Left ventricle myocardium inferior (tissue), 1 donor: Measurements from ENCODE around the gene PLIN4. TPM values are rescaled to one million over a fixed set of nuclear protein-coding genes. Genes with fewer than 3 reads are reported as not detected.

ENCODE experiments used
- DNase-seq: peaks from one replicate; pipeline ENCODE4 v3.0.0-alpha.2; 2020
- H3K27ac ChIP-seq: fragments of 200-600 bp; replicated peaks from 2 replicates; pipeline ENCODE4 v1.8.0; 2021
- H3K27me3 ChIP-seq: fragments of 200-600 bp; 2 replicates; pipeline ENCODE4 v1.8.0; 2021; ENCODE audit warnings: low read depth
- H3K36me3 ChIP-seq: fragments of 200-600 bp; 2 replicates; pipeline ENCODE4 v1.8.0; 2021
- H3K4me1 ChIP-seq: fragments of 200-600 bp; 2 replicates; pipeline ENCODE4 v1.8.0; 2021
- H3K4me3 ChIP-seq: fragments of 200-600 bp; 2 replicates; pipeline ENCODE4 v1.8.0; 2021; ENCODE audit warnings: mild to moderate bottlenecking, moderate library complexity
- H3K9me3 ChIP-seq: fragments of 200-600 bp; replicated peaks from 2 replicates; pipeline ENCODE4 v1.8.0; 2021
- CTCF ChIP-seq: fragments of 200-600 bp; IDR thresholded peaks from 2 replicates; pipeline ENCODE4 v1.8.0; 2021; ENCODE audit warnings: antibody characterized with exemption, mild to moderate bottlenecking, borderline replicate concordance
- intact Hi-C: fragments of 100-400 bp; cut with micrococcal nuclease; formaldehyde crosslinking; loops from one replicate; pipeline ENCODE4 v1.11.0; 2022
- total RNA-seq: library from RNA; stranded (reverse); fragmentation: NEBNext Ultra II Directional; extraction: Animal tissue kit (Norgen Biotek cat#: 25700); gene quantifications from one replicate; pipeline ENCODE4 v1.2.1, GENCODE V29; 2021
- donor health status: DM: no; HTN: yes; CAD: no; lungs with severe emphysema.

Gene PLIN4
- total RNA-seq, 1 donor from 2014 or later = 162 TPM

GRCh38 chr19:4538601-4538954 is 20.3 kb upstream of the PLIN4 start:
- peaks cover 42% of the 10 kb centered on the region for H3K27me3 ChIP-seq
- no peak overlapping the region for H3K27ac ChIP-seq
- no peaks in the 10 kb centered on the region for H3K36me3 ChIP-seq
- peaks cover 16% of the 10 kb centered on the region for H3K9me3 ChIP-seq
- DNase-seq = no peak
- H3K4me1 ChIP-seq = peaks cover 32% of the 10 kb centered on the region
- intact Hi-C loops = no loop called here
- no peak overlapping the region for H3K4me3 ChIP-seq
- TF ChIP-seq CTCF = no peak

- Histone ChIP-seq H3K27me3 (peaks cover 42% of the 10 kb centered on the region), H3K4me1 (peaks cover 32% of the 10 kb centered on the region), H3K27ac (no peak overlapping the region), H3K36me3 (no peaks in the 10 kb centered on the region), H3K4me3 (no peak overlapping the region), H3K9me3 (peaks cover 16% of the 10 kb centered on the region)
- intact Hi-C loops = no loop called here
- TF ChIP-seq CTCF = no peak
- DNase-seq = no peak
These were observed 19.8 kb upstream of the PLIN4 start for GRCh38 chr19:4537953-4538600.

- Histone ChIP-seq H3K9me3 (peaks cover 16% of the 10 kb centered on the region), H3K4me1 (peaks cover 32% of the 10 kb centered on the region), H3K27ac (peak overlapping the region; percentile 53), H3K27me3 (peaks cover 42% of the 10 kb centered on the region), H3K4me3 (no peak overlapping the region), H3K36me3 (no peaks in the 10 kb centered on the region)
- intact Hi-C loops = no loop called here
- DNase-seq = no peak
- no peak for TF ChIP-seq CTCF
These were observed 18.5 kb upstream of the PLIN4 start for GRCh38 chr19:4536798-4537197.

- DNase-seq = peak; percentile 81
- Histone ChIP-seq H3K9me3 (peaks cover 3% of the 10 kb centered on the region), H3K27ac (peak within 1 kb of the TSS; percentile 85), H3K4me1 (peaks cover 32% of the 10 kb centered on the region), H3K36me3 (no peaks in the 10 kb centered on the region), H3K27me3 (peaks cover 42% of the 10 kb centered on the region), H3K4me3 (peak within 1 kb of the TSS; percentile 68)
- intact Hi-C loops = no loop called here
- no peak for TF ChIP-seq CTCF
These were observed 16.8 kb upstream of the PLIN4 start, which contains the start of gene PLIN5 for GRCh38 chr19:4534836-4535658. TSS of gene PLIN5 (minus strand) at chr19:4535224. CDS start at chr19:4534074, 1,150 bp downstream.

GRCh38 chr19:4533835-4534424 is 15.6 kb upstream of the PLIN4 start:
- H3K36me3 ChIP-seq = no peaks in the 10 kb centered on the region
- no peak for DNase-seq
- no peaks in the 10 kb centered on the region for H3K9me3 ChIP-seq
- H3K4me1 ChIP-seq = peaks cover 32% of the 10 kb centered on the region
- intact Hi-C loops = no loop called here
- peak overlapping the region; percentile 68 for H3K4me3 ChIP-seq
- peaks cover 36% of the 10 kb centered on the region for H3K27me3 ChIP-seq
- TF ChIP-seq CTCF = no peak
- peak overlapping the region; percentile 85 for H3K27ac ChIP-seq
